Liver (tissue), 9 donors: ENCODE data around the gene CELF4. TPM values are rescaled to one million over a fixed set of nuclear protein-coding genes. Genes with fewer than 3 reads are reported as not detected.

Experiments used
- DNase-seq: peaks from one replicate; pipeline ENCODE4 v3.0.0-alpha.2; 2017; ENCODE audit warnings: low spot score
- H3K27ac ChIP-seq, 2 donors: one replicate each; pipeline ENCODE4 v1.7.0; 2013; ENCODE audit warnings: inconsistent platforms in 2 of 2, low read length in 2 of 2, control low read depth in 1 of 2, low read depth in 1 of 2, mild to moderate bottlenecking in 1 of 2
- H3K27me3 ChIP-seq, 4 donors: one replicate each; pipeline versions ENCODE4 v1.6.1 to v1.7.0; 2013; ENCODE audit warnings: low read length in 3 of 4, inconsistent platforms in 1 of 4, mild to moderate bottlenecking in 1 of 4, moderate library complexity in 1 of 4; ENCODE audit not compliant: control insufficient read depth in 4 of 4, insufficient read depth in 4 of 4
- H3K36me3 ChIP-seq, 4 donors: one replicate each; pipeline versions ENCODE4 v1.6.1 to v1.7.0; 2013; ENCODE audit warnings: low read length in 3 of 4, mild to moderate bottlenecking in 3 of 4, low read depth in 1 of 4, moderate library complexity in 1 of 4; ENCODE audit not compliant: control insufficient read depth in 4 of 4, insufficient read depth in 3 of 4
- H3K4me1 ChIP-seq, 4 donors: one replicate each; pipeline versions ENCODE4 v1.6.1 to v1.7.0; 2013; ENCODE audit warnings: low read length in 3 of 4, mild to moderate bottlenecking in 3 of 4, moderate library complexity in 1 of 4; ENCODE audit not compliant: control insufficient read depth in 4 of 4, insufficient read depth in 4 of 4
- H3K4me3 ChIP-seq, 3 donors: one replicate each; pipeline versions ENCODE4 v1.6.1 to v1.7.0; 2013; ENCODE audit warnings: low read length in 3 of 3, control low read depth in 1 of 3, low read depth in 1 of 3, mild to moderate bottlenecking in 1 of 3
- H3K9ac ChIP-seq, 2 donors: one replicate each; pipeline ENCODE4 v1.7.0; 2013; ENCODE audit warnings: low read length in 2 of 2, mild to moderate bottlenecking in 2 of 2, moderate library complexity in 2 of 2, control low read depth in 1 of 2, low read depth in 1 of 2
- H3K9me3 ChIP-seq, 4 donors: one replicate each; pipeline versions ENCODE4 v1.6.1 to v1.7.0; 2013; ENCODE audit warnings: low read length in 3 of 4; ENCODE audit not compliant: control insufficient read depth in 4 of 4
- FOXA1 ChIP-seq: IDR thresholded peaks from 2 replicates; pipeline ENCODE4 v1.6.1; 2016; ENCODE audit warnings: antibody characterized with exemption
- FOXA2 ChIP-seq: IDR thresholded peaks from 2 replicates; pipeline ENCODE4 v1.6.1; 2016; ENCODE audit warnings: antibody characterized with exemption
- GABPA ChIP-seq, 2 donors: IDR thresholded peaks in 1 of 2; conservative IDR thresholded peaks in 1 of 2; 2 replicates each; pipeline ENCODE4 v1.6.1; 2016; ENCODE audit warnings: antibody characterized with exemption in 2 of 2, mild to moderate bottlenecking in 1 of 2, moderate library complexity in 1 of 2
- HNF4A ChIP-seq, 2 donors: conservative IDR thresholded peaks; 2 replicates each; pipeline ENCODE4 v1.6.1; 2016; ENCODE audit warnings: antibody characterized with exemption in 2 of 2, mild to moderate bottlenecking in 2 of 2
- HNF4G ChIP-seq: IDR thresholded peaks from 2 replicates; pipeline ENCODE4 v1.6.1; 2016; ENCODE audit warnings: antibody characterized with exemption
- JUND ChIP-seq, 2 donors: IDR thresholded peaks; 2 replicates each; pipeline ENCODE4 v1.6.1; 2016; ENCODE audit warnings: antibody characterized with exemption in 2 of 2
- NR2F2 ChIP-seq: IDR thresholded peaks from 2 replicates; pipeline ENCODE4 v1.6.1; 2016; ENCODE audit warnings: antibody characterized with exemption
- RAD21 ChIP-seq, 2 donors: IDR thresholded peaks; 2 replicates each; pipeline ENCODE4 v1.6.1; 2016; ENCODE audit warnings: antibody characterized with exemption in 2 of 2, mild to moderate bottlenecking in 2 of 2
- RXRA ChIP-seq, 2 donors: IDR thresholded peaks; 2 replicates each; pipeline ENCODE4 v1.6.1; 2017 to 2018; ENCODE audit warnings: antibody characterized with exemption in 2 of 2, mild to moderate bottlenecking in 1 of 2
- SP1 ChIP-seq: IDR thresholded peaks from 2 replicates; pipeline ENCODE4 v1.6.1; 2018; ENCODE audit warnings: antibody characterized with exemption, mild to moderate bottlenecking
- TAF1 ChIP-seq: conservative IDR thresholded peaks from 2 replicates; pipeline ENCODE4 v1.6.1; 2016; ENCODE audit warnings: antibody characterized with exemption, mild to moderate bottlenecking
- YY1 ChIP-seq: IDR thresholded peaks from 2 replicates; pipeline ENCODE4 v1.6.1; 2016; ENCODE audit warnings: antibody characterized with exemption, mild to moderate bottlenecking
- WGBS: extraction: QIAGEN DNeasy Blood & Tissue Kit; methylation state at CpG from one replicate; pipeline ENCODE4 v1.1.7; 2013; 5-methylcytosine and 5-hydroxymethylcytosine counted together
- polyA plus RNA-seq, 2 donors: library from polyadenylated mRNA; stranded (reverse) in 1 of 2; unstranded in 1 of 2; fragments of 200-250 nt in 1 of 2; fragments of >200 nt in 1 of 2; fragmentation: Nextera tagmentation in 1 of 2; extraction: Ambion mirVana in 1 of 2; gene quantifications; one replicate each; pipeline versions ENCODE4 v1.2.1 to v1.2.3, GENCODE V29; 2013 to 2015
- total RNA-seq, 2 donors: library from RNA; depleted of rRNA; stranded (reverse); fragments of >200 nt; gene quantifications; one replicate each; pipeline ENCODE4 v1.2.3, GENCODE V29; 2014
- TF ChIP-seq, protein P1 (sequence below): IDR thresholded peaks from 2 replicates; pipeline ENCODE4 v1.6.1; 2016; ENCODE audit warnings: antibody characterized with exemption
- TF ChIP-seq, protein P2 (sequence below): fragments of 150-350 bp; IDR thresholded peaks from 2 replicates; pipeline ENCODE4 v1.5.1; 2017; ENCODE audit warnings: improper control_type of control experiment, low read depth, low read length; ENCODE audit not compliant: missing input control
- TF ChIP-seq, protein P3 (sequence below): IDR thresholded peaks from 2 replicates; pipeline ENCODE4 v1.6.1; 2016; ENCODE audit warnings: antibody characterized with exemption, mild to moderate bottlenecking
- donor health status: healthy.
- donor health status: healthy.
- donor health status: healthy.
- donor health status: healthy.
- donor health status: healthy.

Gene CELF4
- total and polyA plus RNA-seq, 4 donors: 0.08 to 0.28 (median 0.21) TPM; not detected in 1

DNA sequence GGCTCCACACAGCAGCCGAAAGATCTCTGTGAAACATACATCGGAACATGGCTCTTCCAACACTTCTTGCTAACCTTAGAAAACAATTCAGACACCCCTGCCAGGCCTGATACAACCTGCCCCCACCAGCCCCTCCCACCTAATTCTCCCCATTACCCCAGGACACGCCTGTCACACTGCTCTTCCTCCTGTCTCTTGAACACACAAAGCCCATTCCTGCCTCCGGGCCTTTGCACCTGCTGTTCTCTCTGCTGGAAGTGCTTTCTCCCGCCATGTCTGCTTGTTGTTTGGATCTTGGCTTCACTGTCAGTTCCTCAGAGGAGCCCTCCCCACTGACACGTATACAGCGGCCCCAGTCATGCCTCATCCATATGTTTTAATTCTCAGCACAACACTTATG lies 24.1 kb downstream of the CELF4 start:
- 77% methylated on average over 7 of the region's 7 CpGs for WGBS
- Histone ChIP-seq H3K4me1 (no peaks in the 10 kb centered on the region), H3K27ac (no peak overlapping the region), H3K36me3 (no peaks in the 10 kb centered on the region), H3K9me3 (no peaks in the 10 kb centered on the region), H3K4me3 (no peak overlapping the region), H3K27me3 (peaks cover 0 to 13% (median 5%) of the 10 kb centered on the region in 4 donors), H3K9ac (no peak overlapping the region)
- DNase-seq: no peak
- TF ChIP-seq, protein P1, sequence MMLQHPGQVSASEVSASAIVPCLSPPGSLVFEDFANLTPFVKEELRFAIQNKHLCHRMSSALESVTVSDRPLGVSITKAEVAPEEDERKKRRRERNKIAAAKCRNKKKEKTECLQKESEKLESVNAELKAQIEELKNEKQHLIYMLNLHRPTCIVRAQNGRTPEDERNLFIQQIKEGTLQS: no peak
- TF ChIP-seq JUND (IDR thresholded peaks at IDR 0.05) (no peak), GABPA (IDR thresholded peaks at IDR 0.05 in 1 of 2, conservative IDR thresholded peaks at IDR 0.05 in 1 of 2) (no peak), NR2F2 (no peak)
- TF ChIP-seq, protein P2, sequence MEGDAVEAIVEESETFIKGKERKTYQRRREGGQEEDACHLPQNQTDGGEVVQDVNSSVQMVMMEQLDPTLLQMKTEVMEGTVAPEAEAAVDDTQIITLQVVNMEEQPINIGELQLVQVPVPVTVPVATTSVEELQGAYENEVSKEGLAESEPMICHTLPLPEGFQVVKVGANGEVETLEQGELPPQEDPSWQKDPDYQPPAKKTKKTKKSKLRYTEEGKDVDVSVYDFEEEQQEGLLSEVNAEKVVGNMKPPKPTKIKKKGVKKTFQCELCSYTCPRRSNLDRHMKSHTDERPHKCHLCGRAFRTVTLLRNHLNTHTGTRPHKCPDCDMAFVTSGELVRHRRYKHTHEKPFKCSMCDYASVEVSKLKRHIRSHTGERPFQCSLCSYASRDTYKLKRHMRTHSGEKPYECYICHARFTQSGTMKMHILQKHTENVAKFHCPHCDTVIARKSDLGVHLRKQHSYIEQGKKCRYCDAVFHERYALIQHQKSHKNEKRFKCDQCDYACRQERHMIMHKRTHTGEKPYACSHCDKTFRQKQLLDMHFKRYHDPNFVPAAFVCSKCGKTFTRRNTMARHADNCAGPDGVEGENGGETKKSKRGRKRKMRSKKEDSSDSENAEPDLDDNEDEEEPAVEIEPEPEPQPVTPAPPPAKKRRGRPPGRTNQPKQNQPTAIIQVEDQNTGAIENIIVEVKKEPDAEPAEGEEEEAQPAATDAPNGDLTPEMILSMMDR: no peak

DNA sequence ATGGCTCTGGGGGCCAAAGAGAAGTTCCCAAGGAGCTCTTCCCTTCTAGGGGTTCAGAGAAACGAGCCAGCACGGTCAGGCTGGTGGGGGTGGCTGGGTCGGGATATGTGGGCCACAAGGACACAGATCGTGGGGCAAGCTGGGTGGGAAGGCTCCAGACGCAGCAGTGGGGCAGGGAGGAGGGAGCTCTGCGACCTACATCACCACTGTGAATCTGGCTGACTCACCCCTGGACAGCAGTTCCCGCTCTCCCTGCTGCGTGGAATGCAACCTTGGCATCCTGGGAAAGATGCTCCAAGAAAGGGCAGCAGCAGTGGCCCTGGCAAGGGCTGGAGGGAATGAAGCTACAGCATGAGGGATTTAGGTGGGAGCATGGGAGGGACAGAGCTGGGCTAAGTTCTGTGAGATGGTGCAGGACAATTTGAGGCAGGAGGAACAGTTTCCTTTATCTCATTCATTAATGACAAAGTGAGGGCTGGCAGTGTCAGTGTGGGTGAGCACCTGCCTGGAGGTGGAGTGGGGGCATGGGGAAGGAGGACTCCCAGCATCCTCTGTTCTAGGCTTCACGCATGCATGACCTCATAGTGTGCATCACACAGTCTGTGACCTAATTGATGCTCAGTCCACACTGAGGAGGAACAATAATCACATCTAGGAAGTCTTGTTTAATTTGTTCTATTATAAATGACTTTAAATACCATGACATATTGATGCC lies 25.0 kb downstream of the CELF4 start:
- TF ChIP-seq JUND (IDR thresholded peaks at IDR 0.05) (no peak), TAF1 (no peak), YY1 (no peak), FOXA1 (no peak), GABPA (IDR thresholded peaks at IDR 0.05 in 1 of 2, conservative IDR thresholded peaks at IDR 0.05 in 1 of 2) (no peak), HNF4G (no peak), NR2F2 (no peak), RAD21 (IDR thresholded peaks at IDR 0.05) (no peak), HNF4A (conservative IDR thresholded peaks at IDR 0.05) (no peak), FOXA2 (no peak), SP1 (no peak), RXRA (IDR thresholded peaks at IDR 0.05) (no peak)
- TF ChIP-seq, protein P2: no peak
- TF ChIP-seq, protein P3, sequence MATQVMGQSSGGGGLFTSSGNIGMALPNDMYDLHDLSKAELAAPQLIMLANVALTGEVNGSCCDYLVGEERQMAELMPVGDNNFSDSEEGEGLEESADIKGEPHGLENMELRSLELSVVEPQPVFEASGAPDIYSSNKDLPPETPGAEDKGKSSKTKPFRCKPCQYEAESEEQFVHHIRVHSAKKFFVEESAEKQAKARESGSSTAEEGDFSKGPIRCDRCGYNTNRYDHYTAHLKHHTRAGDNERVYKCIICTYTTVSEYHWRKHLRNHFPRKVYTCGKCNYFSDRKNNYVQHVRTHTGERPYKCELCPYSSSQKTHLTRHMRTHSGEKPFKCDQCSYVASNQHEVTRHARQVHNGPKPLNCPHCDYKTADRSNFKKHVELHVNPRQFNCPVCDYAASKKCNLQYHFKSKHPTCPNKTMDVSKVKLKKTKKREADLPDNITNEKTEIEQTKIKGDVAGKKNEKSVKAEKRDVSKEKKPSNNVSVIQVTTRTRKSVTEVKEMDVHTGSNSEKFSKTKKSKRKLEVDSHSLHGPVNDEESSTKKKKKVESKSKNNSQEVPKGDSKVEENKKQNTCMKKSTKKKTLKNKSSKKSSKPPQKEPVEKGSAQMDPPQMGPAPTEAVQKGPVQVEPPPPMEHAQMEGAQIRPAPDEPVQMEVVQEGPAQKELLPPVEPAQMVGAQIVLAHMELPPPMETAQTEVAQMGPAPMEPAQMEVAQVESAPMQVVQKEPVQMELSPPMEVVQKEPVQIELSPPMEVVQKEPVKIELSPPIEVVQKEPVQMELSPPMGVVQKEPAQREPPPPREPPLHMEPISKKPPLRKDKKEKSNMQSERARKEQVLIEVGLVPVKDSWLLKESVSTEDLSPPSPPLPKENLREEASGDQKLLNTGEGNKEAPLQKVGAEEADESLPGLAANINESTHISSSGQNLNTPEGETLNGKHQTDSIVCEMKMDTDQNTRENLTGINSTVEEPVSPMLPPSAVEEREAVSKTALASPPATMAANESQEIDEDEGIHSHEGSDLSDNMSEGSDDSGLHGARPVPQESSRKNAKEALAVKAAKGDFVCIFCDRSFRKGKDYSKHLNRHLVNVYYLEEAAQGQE: no peak
- TF ChIP-seq, protein P1: no peak
- Histone ChIP-seq H3K4me1 (no peaks in the 10 kb centered on the region), H3K27me3 (peaks cover 0 to 13% (median 5%) of the 10 kb centered on the region in 4 donors), H3K36me3 (no peaks in the 10 kb centered on the region), H3K9me3 (no peaks in the 10 kb centered on the region), H3K4me3 (no peak overlapping the region), H3K9ac (no peak overlapping the region), H3K27ac (no peak overlapping the region)
- WGBS: 49% methylated on average over 9 of the region's 9 CpGs
- no peak for DNase-seq
